NCI-H1048 (cell line): ENCODE results near the gene CFHR4.
"Not testable (repeated sequence)": the region's sequence is repeated elsewhere in the genome, so short reads cannot be mapped to it uniquely, and the experiment has no call there.

Experiments used
- DNase-seq: peaks from one replicate; lab custom pipeline; 2025; lab: John Stamatoyannopoulos, UW

CFHR4 gene

DNA sequence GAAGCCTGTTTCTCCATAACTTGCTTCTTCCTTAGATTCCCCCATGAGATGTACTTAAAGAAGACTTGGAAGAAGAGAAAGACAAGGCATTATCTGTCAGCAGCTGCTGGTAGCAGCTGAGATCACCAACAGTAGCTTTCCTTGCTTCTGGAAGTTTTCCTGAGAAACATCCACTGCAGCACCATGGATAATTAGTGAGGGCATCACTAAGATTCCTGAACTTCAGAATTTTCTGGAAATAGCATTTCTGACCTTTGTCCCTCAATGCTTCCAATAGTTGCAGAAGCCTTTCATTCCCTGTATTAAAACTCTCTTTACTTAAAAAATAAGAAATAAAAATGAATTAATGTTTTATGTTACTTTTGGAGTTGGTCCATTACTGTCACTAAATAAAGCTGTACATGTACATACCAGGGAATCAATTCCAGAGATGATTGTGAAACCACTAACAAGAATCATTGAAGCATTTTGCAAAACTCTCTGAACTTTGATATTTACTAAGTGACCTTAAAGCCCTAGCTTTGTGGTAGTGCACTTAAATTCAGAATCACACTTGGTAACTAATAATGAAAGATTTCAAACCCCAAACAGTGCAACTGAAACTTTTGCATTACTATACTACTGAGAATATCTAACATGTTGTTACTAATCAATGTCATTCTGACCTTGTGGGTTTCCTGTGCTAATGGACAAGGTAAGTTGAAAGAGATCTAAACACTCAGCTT is at the start of gene CFHR4:
TSS of gene CFHR4 (plus strand) at position 538 of the 725 bp plus-strand sequence. CDS start at position 637, 99 bp downstream.
- no peak for DNase-seq

DNA sequence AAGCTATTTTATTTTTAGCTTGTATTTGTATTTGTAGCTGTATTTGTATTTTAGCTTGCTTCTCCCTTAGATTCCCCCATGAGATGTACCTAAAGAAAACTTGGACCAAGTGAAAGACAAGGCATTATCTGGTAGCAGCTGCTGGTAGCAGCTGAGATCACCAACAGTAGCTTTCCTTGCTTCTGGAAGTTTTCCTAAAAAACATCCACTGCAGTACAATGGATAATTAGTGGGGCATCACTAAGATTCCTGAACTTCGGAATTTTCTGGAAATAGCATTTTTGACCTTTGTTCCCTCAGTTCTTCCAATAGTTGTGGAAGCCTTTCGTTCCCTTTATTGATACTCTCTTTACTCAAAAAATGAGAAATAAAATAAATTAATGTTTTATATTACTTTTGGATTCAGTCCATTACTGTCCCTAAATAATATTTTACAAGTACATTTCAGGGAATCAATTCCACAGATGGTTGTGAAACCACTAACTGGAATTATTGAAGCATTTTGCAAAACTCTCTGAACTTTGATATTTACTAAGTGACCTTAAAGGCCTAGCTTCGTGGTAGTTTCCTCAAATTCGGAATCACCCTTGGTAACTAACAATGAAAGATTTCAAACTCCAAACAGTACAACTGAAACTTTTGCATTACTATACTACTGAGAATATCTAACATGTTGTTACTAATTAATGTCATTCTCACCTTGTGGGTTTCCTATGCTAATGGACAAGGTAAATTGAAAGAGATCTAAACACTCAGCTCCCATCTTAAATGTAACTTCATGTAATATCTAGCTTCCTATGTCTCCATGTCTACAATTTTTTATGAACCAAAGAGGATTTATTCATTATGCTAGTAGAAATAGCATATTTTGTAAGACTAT is 38.0 kb upstream of the CFHR4 start:
- not testable (repeated sequence) for DNase-seq

DNA sequence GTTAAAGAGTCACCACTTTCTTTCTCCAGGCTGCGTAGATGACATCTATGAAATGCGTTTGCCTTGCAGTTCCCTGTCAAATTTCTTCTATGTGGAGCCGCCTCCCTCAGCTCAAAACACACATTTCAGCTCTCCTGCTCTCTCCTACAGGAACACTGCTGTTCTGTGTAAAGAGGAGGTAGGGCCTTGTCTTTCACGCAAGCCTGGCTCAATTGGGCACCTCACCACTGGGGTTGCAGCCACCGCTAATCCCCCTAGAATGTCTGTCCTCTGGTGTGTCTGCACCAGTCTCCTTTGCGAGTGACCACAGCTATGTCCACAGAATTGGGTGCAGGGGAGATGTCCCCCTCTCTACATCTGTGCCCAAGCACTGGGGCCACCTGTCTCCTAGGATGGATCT is 31.8 kb upstream of the CFHR4 start:
- no peak for DNase-seq

DNA sequence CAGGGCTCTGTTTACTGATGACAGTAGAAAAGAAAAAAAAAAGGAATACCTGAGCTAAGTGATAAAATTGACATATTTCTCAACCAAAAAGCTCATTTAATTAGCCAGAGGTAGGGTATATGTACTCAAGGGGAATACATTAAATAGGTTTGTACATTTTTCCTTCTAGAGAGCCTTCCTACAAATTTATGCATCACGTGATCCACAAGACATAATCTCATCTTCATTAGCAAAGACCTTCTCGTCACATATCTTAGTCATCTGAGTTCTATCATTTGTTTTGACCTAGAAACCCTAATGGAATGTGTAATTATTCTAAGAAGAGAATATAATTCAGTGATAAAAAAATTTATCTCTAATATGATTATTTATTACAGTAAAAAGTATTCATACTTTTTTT is 30.7 kb upstream of the CFHR4 start:
- DNase-seq, result no peak

DNA sequence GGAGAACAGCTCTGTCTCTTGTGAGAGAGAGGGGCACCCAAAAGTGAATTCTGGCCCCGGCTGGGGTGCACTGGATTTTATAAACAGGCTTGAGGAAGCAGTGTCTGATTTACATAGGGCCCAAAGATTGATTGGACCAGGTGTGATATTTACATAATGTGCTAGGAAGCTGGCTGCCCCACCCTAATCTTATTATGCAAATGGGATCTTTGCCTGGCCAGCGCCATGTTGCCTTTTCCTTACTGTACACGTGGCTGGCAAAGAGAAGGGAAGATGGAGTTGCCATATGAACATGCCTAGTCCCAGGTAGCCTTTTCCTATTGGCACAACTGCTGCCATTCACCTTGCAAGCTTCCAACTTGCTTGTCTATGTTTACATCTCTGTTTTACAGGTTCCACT is 29.0 kb upstream of the CFHR4 start:
- DNase-seq, result peak; percentile 39

DNA sequence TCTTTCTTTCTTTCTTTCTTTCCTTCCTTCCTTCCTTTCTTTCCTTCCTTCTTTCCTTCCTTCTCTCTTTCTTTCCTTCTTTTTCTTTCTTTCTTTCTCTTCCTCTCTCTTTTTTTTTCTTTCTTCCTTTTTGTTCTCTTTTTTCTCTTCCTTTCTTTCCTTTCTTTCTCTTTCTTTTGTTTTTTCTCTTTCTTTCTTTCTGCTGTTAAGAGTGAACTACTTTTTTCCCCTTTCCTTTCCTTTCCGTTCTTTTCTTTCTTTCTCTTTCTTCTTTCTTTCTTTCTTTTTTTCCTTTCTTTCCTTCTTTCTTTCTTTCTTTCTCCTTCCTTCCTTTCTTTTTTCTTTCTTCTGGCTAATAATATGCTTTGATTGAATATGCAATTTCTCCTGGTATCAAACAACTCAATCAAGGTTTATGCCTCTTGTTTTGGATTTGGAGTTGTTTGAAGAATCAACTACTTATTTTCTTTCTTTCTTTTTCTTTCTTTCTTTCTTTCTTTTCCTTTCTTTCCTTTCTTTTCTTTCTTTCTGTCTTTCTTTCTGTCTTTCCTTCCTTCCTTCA is 27.4 kb upstream of the CFHR4 start:
- no peak for DNase-seq

DNA sequence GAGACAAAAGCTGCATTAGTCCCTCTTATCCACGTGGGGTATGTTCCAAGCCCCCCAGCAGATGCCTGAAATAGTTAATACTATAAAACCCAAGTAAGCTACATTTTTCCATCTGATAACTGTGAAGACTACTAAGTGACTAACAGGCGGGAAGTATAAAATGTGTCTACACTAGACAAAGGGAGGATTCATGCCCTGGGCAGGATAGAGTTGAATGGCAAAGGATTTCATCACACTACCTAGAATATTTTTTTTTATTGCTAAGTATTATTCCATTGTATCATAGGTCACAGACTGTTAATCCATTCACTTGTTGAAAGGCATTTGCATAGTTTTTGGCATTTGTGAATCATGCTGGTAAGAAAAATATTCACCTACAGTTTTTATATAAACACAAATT is 26.4 kb upstream of the CFHR4 start:
- DNase-seq, result no peak

DNA sequence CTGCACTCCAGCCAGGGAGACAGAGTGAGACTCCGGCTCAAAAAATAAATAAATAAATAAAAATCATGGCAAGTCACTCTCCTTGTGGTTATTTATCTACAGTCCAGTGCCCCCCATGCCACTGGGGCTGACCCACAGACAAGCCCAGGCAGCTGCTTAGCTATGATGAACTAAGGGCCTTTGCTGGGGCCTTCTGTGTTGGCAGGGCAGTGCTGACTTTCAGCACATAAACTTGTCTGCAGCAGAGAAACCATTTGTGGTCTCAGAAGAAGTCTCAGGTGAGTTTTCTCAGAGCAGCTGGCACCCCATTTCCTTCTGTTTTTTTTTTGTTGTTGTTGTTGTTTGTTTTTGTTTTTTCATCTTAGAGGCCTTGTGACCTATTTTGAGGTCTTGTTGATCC is 20.9 kb upstream of the CFHR4 start:
- no peak for DNase-seq

DNA sequence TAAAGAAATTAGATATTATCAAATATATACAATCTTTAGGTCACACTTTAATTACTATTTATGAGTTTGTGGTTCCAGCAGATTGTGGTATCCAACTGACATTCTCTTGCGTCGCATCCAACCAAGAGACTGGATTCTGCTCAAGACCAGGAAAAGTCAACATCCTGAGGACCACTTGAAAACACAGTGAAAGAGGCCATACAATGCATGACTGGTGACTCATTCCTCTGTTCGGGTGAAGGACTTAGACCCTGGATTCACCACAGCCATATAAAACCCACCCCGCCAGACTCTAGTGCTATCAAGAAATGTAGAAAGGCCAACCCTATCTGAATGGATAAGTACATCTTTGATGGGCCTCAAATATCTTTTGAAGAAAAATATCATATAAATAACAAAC is 14.5 kb upstream of the CFHR4 start:
- DNase-seq, result no peak

DNA sequence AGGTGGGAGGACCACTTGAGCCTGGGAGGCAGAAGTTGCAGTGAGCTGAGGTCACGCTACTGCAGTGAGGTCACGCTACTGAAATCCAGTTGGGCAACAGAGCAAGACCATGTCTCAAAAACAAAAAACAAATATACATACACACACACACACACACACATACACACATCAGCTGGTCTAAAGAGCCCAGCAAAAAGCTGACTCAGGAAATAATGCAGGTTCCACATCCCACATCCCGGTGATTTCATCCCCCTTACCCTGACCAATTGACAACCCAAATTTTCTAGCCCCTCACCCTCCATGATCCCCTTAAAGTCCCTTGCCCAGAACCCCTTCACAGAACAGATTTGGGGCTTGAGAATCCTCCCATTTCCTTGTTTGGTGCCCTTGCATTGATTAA is 11.9 kb upstream of the CFHR4 start:
- no peak for DNase-seq

DNA sequence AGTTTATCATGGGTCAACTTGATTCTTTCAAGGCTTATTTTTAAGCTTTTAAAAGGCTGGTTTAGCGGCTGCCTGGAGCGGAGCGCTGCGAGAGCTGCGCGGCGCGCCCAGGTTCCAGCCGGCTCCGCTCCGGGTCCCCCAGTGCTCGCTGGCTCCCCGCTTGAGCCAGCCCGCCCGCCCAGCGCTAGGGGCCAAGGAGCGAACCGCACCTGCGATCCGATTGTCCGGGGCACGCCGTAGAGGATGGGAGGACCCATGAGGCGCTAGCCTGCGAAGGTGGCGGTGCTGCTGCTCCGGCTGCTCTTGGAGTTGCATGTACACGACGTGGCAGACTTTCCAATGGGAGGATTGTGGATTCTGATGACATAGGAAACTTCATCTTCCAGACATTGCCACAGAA is 9.9 kb upstream of the CFHR4 start:
- DNase-seq, result no peak

DNA sequence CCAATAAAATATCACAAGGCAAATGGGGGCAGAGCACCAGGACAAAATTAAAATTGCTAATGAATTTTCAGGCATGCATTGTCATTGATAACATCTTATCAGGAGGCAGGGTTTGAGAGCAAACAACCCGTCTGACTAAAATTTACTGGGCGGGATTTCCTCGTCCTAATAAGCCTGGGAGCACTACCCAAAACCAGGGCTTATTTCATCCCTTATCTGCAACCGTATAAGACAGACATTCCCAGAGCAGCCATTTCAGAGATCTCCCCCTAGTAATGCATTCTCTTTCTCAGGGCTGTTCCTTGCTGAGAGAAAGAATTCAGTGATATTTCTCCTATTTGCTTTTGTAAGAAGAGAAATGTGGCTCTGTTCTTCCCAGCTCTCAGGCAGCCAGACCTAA is 1.3 kb upstream of the CFHR4 start:
- not testable (repeated sequence) for DNase-seq

DNA sequence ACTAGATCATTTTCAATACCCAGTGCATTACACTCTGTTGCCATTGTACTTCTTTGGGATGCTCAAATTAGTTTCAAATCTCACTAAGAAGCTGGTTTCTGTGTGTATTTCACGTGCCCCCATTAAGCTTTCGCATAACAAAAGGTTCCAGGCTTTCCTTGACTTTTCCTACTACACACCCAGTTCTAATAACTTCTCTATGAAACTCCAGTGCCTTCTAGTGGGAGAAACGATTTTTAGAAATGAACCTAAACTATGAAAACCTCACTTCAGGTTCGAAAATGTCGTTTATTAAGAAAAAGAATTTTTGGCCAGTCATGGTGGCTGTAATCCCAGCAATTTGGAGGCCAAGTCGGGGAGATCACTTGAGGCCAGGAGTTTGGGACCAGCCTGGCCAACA is 2.8 kb downstream of the CFHR4 start:
- DNase-seq, result no peak

DNA sequence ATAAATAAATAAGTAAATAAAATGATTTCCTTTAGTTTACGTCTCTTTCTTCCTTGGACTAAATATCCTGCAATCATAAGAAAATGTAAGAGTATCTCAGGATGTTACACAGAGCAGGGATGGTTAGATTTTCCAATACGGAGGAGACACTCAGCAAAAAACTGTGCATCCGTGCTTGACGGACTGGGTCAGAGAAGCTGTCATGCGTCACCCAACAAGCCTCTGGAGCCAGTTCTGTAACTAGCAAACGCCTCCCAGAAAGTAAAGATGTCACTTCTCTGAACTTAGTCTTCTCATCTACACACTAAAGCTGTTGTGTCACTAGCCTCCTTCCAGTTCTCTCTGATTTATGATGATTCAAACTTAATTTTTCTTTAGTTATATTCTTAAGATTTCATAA is 3.4 kb downstream of the CFHR4 start:
- DNase-seq, result no peak

DNA sequence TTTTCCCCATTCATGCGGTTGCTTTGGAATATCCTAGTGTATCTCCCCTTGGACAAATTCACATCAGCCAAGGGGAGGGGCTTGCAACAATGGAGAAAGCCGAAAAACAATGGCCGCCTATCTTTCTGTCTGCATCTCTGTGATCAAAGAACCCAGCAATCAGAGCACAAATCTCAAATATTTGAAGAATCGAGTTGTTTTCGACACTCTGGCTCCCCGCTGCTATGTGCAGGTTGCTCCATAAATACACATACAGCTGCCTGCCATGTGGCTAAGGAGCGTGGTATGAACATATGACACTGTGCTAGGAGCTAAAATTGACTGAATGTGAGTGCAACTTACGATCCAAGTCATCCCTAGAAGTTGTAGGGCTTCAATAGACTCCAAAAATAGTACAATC is 8.5 kb downstream of the CFHR4 start:
- no peak for DNase-seq

DNA sequence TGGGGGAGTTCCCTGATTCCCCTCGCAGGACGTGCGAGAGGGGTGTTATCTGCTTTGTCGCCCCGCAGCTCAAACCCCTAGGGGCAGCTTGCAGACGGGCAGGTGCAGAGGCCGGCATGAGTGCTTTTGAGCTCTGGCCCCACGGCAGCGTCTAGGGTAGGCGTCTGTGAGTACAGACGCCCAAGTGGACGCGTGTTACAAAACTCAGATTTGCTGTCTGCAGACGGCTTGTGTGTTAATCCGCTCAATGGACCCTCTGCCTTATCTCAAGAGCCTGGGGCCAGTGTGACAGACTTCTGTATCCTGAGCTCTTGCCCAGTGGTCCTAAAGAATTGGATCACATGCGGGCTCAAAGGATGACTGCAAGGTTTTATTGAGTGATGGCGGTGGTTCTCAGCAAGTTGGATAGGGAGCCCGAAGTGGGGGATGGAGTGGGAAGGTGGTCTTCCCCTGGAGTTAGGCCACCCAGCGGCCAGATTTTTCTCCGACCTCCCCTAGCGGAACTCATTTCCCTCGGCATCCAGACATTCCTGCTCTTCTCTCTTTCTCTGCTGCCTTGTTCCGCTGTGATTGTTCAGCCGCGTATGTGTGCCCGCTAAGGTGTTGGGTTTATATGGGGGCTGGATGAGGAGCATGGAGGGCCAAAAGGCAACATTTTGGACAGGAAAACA is 9.4 kb downstream of the CFHR4 start:
- no peak for DNase-seq

DNA sequence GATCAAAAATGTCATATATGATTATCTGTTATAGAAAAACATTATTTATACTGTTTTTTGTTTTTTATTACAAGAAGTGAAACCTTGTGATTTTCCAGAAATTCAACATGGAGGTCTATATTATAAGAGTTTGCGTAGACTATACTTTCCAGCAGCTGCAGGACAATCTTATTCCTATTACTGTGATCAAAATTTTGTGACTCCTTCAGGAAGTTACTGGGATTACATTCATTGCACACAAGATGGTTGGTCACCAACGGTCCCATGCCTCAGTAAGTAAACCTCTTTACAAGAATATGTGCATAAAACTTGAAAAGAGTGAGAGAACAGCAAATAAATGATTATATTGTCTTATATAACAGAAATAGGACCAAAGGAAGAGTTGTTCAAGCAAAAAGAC is 14.5 kb downstream of the CFHR4 start:
- no peak for DNase-seq

DNA sequence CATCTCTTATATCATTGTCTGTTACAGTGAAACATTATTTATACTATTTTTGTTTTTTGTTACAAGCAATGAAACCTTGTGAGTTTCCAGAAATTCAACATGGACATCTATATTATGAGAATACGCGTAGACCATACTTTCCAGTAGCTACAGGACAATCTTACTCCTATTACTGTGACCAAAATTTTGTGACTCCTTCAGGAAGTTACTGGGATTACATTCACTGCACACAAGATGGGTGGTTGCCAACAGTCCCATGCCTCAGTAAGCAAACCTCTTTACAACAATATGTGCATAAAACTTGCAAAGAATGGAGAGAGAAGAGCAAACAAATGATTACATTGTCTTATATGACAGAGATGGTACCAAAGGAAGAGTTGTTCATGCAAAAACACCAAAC is 22.4 kb downstream of the CFHR4 start:
- no peak for DNase-seq

DNA sequence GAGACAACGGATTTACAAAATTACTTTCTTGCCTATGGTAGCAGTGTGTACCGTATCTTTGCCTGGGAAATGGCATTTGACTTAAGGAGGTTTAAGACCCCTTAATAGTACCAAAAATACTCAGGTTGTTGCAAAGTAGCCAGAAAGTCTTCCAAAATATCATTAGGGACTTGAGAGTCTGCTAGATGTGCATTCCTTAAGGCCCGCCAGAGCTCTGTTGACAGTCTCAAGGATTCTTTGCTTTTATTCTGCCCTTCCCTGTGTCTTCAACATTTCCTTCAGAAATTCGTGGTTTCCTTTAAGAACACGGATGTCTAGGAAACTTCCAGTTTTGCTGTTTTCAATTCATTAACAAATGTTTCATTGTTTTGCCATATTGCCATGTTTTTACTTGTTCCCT is 24.4 kb downstream of the CFHR4 start:
- not testable (repeated sequence) for DNase-seq

DNA sequence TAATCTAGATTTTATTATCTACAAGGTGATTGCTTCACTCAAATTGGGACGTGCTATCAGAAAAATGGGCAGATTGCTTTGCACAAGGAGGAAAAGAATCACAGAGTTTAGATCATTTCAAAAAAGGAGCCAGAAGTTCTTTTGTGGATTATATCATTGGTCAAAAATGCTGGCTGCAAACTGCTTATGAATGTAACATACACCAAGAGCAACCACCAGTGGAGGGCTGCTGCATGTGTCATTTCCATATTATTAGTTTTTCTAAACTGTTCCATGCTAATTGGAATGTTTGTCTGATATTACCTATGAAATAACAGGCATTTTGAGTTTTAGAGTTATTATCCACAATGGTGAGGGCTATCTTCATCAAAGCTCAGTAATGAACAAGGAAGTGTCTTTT is 39.0 kb downstream of the CFHR4 start:
- DNase-seq, result not testable (repeated sequence)

DNA sequence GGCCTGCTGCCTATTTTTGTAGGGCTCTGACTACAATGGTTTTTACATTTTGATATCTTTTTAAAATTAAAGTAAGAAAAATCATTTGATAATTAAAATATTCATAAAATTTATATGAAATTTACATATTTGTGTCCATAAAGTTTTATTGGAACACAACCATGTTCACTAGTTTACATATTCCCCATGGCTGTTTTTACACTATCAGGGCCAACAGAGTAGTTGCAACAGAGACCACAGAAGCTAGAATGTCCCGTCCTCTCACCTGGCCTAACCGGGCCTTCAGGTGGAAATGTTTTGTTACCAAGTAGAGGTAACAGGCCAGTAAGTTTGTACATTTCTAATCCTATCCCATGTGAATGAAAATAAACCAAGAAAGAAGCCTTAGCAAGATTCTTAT is 45.0 kb downstream of the CFHR4 start:
- not testable (repeated sequence) for DNase-seq

DNA sequence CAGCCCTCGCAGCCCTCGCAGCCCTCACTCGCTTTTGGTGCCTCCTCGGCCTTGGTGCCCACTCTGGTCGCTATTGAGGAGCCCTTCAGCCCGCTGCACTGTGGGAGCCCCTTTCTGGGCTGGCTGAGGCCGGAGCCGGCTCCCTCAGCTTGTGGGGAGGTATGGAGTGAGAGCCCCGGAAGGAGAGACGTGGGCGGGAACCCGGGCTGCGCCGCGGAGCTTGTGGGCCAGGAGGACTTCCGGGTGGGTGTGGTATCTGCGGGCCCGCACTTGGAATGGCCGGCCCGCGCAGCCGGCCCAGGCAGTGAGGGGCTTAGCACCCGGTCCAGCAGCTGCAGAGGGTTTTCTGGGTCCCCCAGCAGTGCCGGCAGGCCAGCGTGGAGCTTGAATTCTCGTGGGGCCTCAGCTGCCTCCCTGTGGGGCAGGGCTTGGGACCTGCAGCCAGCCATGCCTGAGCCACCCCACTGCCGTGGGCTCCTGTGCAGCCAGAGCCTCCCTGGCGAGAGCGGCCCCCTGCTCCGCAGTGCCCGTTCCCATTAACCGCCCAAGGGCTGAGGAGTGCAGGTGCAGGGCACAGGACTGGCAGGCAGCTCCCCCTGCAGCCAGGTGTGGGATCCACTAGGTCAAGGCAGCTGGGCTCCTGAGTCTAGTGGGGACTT is 45.8 kb downstream of the CFHR4 start:
- no peak for DNase-seq
